Smooth muscle cell (in vitro differentiated cells): Measurements from ENCODE around the gene SURF6. TPM values are rescaled to one million over a fixed set of nuclear protein-coding genes. Genes with fewer than 3 reads are reported as not detected.
"Not testable (repeated sequence)": the region's sequence is repeated elsewhere in the genome, so short reads cannot be mapped to it uniquely, and the experiment has no call there.

Source experiments
- DNase-seq: peaks from one replicate; lab custom pipeline; 2025; ENCODE audit not compliant: unreplicated experiment; lab: John Stamatoyannopoulos, UW
- H2AFZ ChIP-seq: fragments of 200-600 bp; sonication (generic); 2 replicates; pipeline ENCODE4 v1.6.0; 2016; ENCODE audit warnings: antibody characterized with exemption, low read depth, mild to moderate bottlenecking
- H3F3A ChIP-seq: fragments of 200-600 bp; sonication (generic); 2 replicates; pipeline ENCODE4 v1.6.0; 2017; ENCODE audit warnings: antibody characterized with exemption, low read depth
- H3K27ac ChIP-seq: fragments of 200-600 bp; sonication (generic); 2 replicates; pipeline ENCODE4 v1.5.1; 2016; ENCODE audit warnings: low read depth, mild to moderate bottlenecking
- H3K27me3 ChIP-seq: fragments of 200-600 bp; sonication (generic); 2 replicates; pipeline ENCODE4 v1.6.1; 2016; ENCODE audit warnings: low read depth, mild to moderate bottlenecking
- H3K36me3 ChIP-seq: fragments of 200-600 bp; sonication (generic); 2 replicates; pipeline ENCODE4 v1.5.1; 2016; ENCODE audit warnings: low read depth
- H3K4me1 ChIP-seq: fragments of 200-600 bp; sonication (generic); 2 replicates; pipeline ENCODE4 v1.5.1; 2016; ENCODE audit warnings: low read depth
- H3K4me2 ChIP-seq: fragments of 200-600 bp; sonication (generic); 2 replicates; pipeline ENCODE4 v1.6.0; 2016; ENCODE audit warnings: mild to moderate bottlenecking
- H3K4me3 ChIP-seq: fragments of 200-600 bp; sonication (generic); 2 replicates; pipeline ENCODE4 v1.5.1; 2016; ENCODE audit warnings: mild to moderate bottlenecking
- H3K79me2 ChIP-seq: fragments of 200-600 bp; sonication (generic); 2 replicates; pipeline ENCODE4 v1.6.0; 2016; ENCODE audit warnings: low read depth, mild to moderate bottlenecking
- H3K9ac ChIP-seq: fragments of 200-600 bp; sonication (generic); 2 replicates; pipeline ENCODE4 v1.6.0; 2016; ENCODE audit warnings: low read depth
- H3K9me3 ChIP-seq: fragments of 200-600 bp; sonication (generic); replicated peaks from 2 replicates; pipeline ENCODE4 v1.5.1; 2016; ENCODE audit warnings: low read depth
- H4K20me1 ChIP-seq: fragments of 200-600 bp; sonication (generic); 2 replicates; pipeline ENCODE4 v1.6.0; 2016; ENCODE audit warnings: low read depth
- CTCF ChIP-seq: fragments of 200-600 bp; sonication (generic); IDR thresholded peaks from 2 replicates; pipeline ENCODE4 v1.5.1; 2017; ENCODE audit warnings: borderline replicate concordance, mild to moderate bottlenecking, antibody characterized with exemption; ENCODE audit not compliant: insufficient read depth, poor library complexity, severe bottlenecking
- WGBS: methylation state at CpG from one replicate; pipeline ENCODE4 v1.1.7; 2016; ENCODE audit warnings: low lambda C conversion rate; 5-methylcytosine and 5-hydroxymethylcytosine counted together
- polyA plus RNA-seq: library from polyadenylated mRNA; unstranded; fragments of >200 nt; fragmentation: Nextera tagmentation; extraction: Ambion mirVana; gene quantifications from 2 replicates; pipeline ENCODE4 v1.2.1, GENCODE V29; 2016
- total RNA-seq: library from RNA; depleted of rRNA; stranded (reverse); fragments of >200 nt; gene quantifications from 2 replicates; pipeline ENCODE4 v1.2.3, GENCODE V29; 2014

The SURF6 gene
- total and polyA plus RNA-seq, 2 experiments from 2014 or later = 8.1 to 17.8 TPM

GRCh38 chr9:133379153-133380086 is 43.4 kb upstream of the SURF6 start:
- 94% methylated on average over 14 of the region's 14 CpGs for WGBS
- H3K9ac ChIP-seq = no peak overlapping the region
- H2AFZ ChIP-seq = no peak overlapping the region
- H3K79me2 ChIP-seq = peaks cover 14% of the 10 kb centered on the region
- no peak for DNase-seq
- H3K27ac ChIP-seq = no peak overlapping the region
- H3K4me3 ChIP-seq = no peak overlapping the region
- no peaks in the 10 kb centered on the region for H3K36me3 ChIP-seq
- H4K20me1 ChIP-seq = peaks cover 10% of the 10 kb centered on the region
- no peaks in the 10 kb centered on the region for H3K27me3 ChIP-seq
- H3F3A ChIP-seq = peaks cover 9% of the 10 kb centered on the region
- TF ChIP-seq CTCF = no peak
- peaks cover 10% of the 10 kb centered on the region for H3K4me1 ChIP-seq
- H3K4me2 ChIP-seq = no peak overlapping the region
- no peaks in the 10 kb centered on the region for H3K9me3 ChIP-seq

GRCh38 chr9:133378408-133378962 is 42.5 kb upstream of the SURF6 start:
- no peak for DNase-seq
- Histone ChIP-seq H4K20me1 (peaks cover 19% of the 10 kb centered on the region), H3K9me3 (no peaks in the 10 kb centered on the region), H3K4me1 (peaks cover 15% of the 10 kb centered on the region), H2AFZ (no peak overlapping the region), H3K9ac (no peak overlapping the region), H3K4me3 (no peak overlapping the region), H3F3A (peaks cover 14% of the 10 kb centered on the region), H3K79me2 (peaks cover 24% of the 10 kb centered on the region), H3K36me3 (no peaks in the 10 kb centered on the region), H3K27me3 (no peaks in the 10 kb centered on the region), H3K27ac (no peak overlapping the region), H3K4me2 (no peak overlapping the region)
- no peak for TF ChIP-seq CTCF
- 95% methylated on average over 1 of the region's 1 CpG for WGBS

GRCh38 chr9:133377721-133378216 is 41.8 kb upstream of the SURF6 start:
- H3K9ac ChIP-seq = no peak overlapping the region
- 67% methylated on average over 6 of the region's 6 CpGs for WGBS
- DNase-seq = no peak

DNA sequence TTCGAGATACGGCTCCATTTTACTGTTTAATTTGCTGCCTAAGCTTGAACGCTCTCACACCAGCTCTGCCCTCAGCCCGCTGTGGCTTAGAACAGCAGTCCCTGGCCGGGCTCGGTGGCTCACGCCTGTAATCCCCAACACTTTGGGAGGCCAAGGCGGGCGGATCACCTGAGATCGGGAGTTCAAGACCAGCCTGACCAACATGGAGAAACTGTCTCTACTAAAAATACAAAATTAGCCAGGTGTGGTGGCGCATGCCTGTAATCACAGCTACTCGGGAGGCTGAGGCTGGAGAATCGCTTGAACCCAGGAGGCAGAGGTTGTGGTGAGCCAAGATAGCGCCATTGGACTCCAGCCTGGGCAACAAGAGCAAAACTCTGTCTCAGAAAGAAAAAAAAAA is 41.3 kb upstream of the SURF6 start:
- 96% methylated on average over 14 of the region's 14 CpGs for WGBS
- DNase-seq, H3K27ac ChIP-seq, H3K4me3 ChIP-seq, H3K36me3 ChIP-seq, H3K9ac ChIP-seq, H3K27me3 ChIP-seq, H2AFZ ChIP-seq, H3K9me3 ChIP-seq: not testable (repeated sequence)
- peaks cover 32% of the 10 kb centered on the region for H4K20me1 ChIP-seq
- H3K4me2 ChIP-seq = peak overlapping the region; percentile 90
- H3K4me1 ChIP-seq = peaks cover 15% of the 10 kb centered on the region
- peaks cover 18% of the 10 kb centered on the region for H3F3A ChIP-seq
- peaks cover 36% of the 10 kb centered on the region for H3K79me2 ChIP-seq

More at GRCh38 chr9:133377721-133378216, 41.8 kb upstream of the SURF6 start:
- Histone ChIP-seq H3K79me2 (peaks cover 31% of the 10 kb centered on the region), H3F3A (peaks cover 17% of the 10 kb centered on the region), H3K9me3 (no peaks in the 10 kb centered on the region), H4K20me1 (peaks cover 27% of the 10 kb centered on the region), H3K27me3 (no peaks in the 10 kb centered on the region), H3K4me1 (peaks cover 15% of the 10 kb centered on the region), H3K27ac (no peak overlapping the region), H3K4me2 (no peak overlapping the region), H2AFZ (no peak overlapping the region), H3K4me3 (no peak overlapping the region), H3K36me3 (no peaks in the 10 kb centered on the region)
- TF ChIP-seq CTCF = no peak
